SK-N-SH treated with all-trans-retinoic acid at 6 μM for 48 hours (cell line): ENCODE data around the gene ASCC3.

Experiments
- ARNTL ChIP-seq: fragments of 450-650 bp; formaldehyde crosslinking; IDR thresholded peaks from 2 replicates; pipeline ENCODE4 v1.5.0; 2020; ENCODE audit warnings: low read depth, mild to moderate bottlenecking, moderate library complexity, borderline replicate concordance
- CREB5 ChIP-seq: fragments of 250-450 bp; sonication (Bioruptor Pico); IDR thresholded peaks from 2 replicates; pipeline ENCODE4 v1.5.1; 2020; ENCODE audit warnings: low read depth, mild to moderate bottlenecking, moderate library complexity
- OSR1 ChIP-seq: fragments of 250-450 bp; sonication (Bioruptor Pico); IDR thresholded peaks from 2 replicates; pipeline ENCODE4 v1.8.0; 2022; ENCODE audit warnings: moderate library complexity, mild to moderate bottlenecking, inconsistent platforms
- ZNF8 ChIP-seq: fragments of 450-650 bp; formaldehyde crosslinking; IDR thresholded peaks from 2 replicates; pipeline ENCODE4 v1.5.0; 2020; ENCODE audit warnings: mild to moderate bottlenecking, moderate library complexity

- TF ChIP-seq ZNF8 (CRISPR knock-in tag) (no peak), OSR1 (CRISPR knock-in tag) (no peak), ARNTL (CRISPR knock-in tag) (no peak), CREB5 (CRISPR knock-in tag) (no peak)
Observed at GRCh38 chr6:100731411-100731810, 149.7 kb downstream of the ASCC3 start.
